ENCODE data around the gene C17orf75.
"Not testable (repeated sequence)": the region's sequence is repeated elsewhere in the genome, so short reads cannot be mapped to it uniquely, and the experiment has no call there.

- not testable (repeated sequence) for TF ChIP-seq CTCF (IDR thresholded peaks at IDR 0.05 in 8 of 11, conservative IDR thresholded peaks at IDR 0.05 in 3 of 11); POLR2A (IDR thresholded peaks at IDR 0.05); POLR2AphosphoS5 (IDR thresholded peaks at IDR 0.05)
These were observed 21.9 kb downstream of the C17orf75 start for GRCh38 chr17:32320080-32320479.

All from spleen (tissue), 7 donors.